Lung (tissue), 12 donors: ENCODE results near the gene FRMD8. TPM values are rescaled to one million over a fixed set of nuclear protein-coding genes. Genes with fewer than 3 reads are reported as not detected.

Experiments used
- ATAC-seq: fragments of 200-7000 bp; cut with Tn5 transposase; one replicate; pipeline ENCODE4 v1.9.1; 2020; ENCODE audit warnings: moderate number of reproducible peaks; ENCODE audit not compliant: insufficient read depth, low FRiP score
- DNase-seq, 3 donors: peaks; one replicate each; pipeline ENCODE4 v3.0.0-alpha.2; 2013 to 2017
- H3K27ac ChIP-seq, 2 donors: one replicate each; pipeline ENCODE4 v1.5.1; 2013; ENCODE audit warnings: mild to moderate bottlenecking in 2 of 2, moderate library complexity in 2 of 2, control low read depth in 1 of 2, inconsistent platforms in 1 of 2, low read depth in 1 of 2, low read length in 1 of 2
- H3K27me3 ChIP-seq, 3 donors: one replicate each; pipeline ENCODE4 v1.5.1; 2013; ENCODE audit warnings: low read length in 2 of 3; ENCODE audit not compliant: control insufficient read depth in 3 of 3, insufficient read depth in 3 of 3
- H3K36me3 ChIP-seq, 4 donors: one replicate each; pipeline ENCODE4 v1.5.1; 2013; ENCODE audit warnings: low read length in 4 of 4, mild to moderate bottlenecking in 1 of 4, moderate library complexity in 1 of 4; ENCODE audit not compliant: control insufficient read depth in 4 of 4, insufficient read depth in 4 of 4
- H3K4me1 ChIP-seq, 5 donors: one replicate each; pipeline ENCODE4 v1.5.1; 2013; ENCODE audit warnings: low read length in 5 of 5, mild to moderate bottlenecking in 2 of 5, moderate library complexity in 1 of 5; ENCODE audit not compliant: control insufficient read depth in 5 of 5, insufficient read depth in 5 of 5
- H3K4me3 ChIP-seq: one replicate; pipeline ENCODE4 v1.5.1; 2013; ENCODE audit warnings: mild to moderate bottlenecking, control low read depth, moderate library complexity
- H3K9ac ChIP-seq, 2 donors: one replicate each; pipeline ENCODE4 v1.5.1; 2013; ENCODE audit warnings: low read length in 2 of 2, control low read depth in 1 of 2; ENCODE audit not compliant: insufficient read depth in 1 of 2
- H3K9me3 ChIP-seq, 4 donors: one replicate each; pipeline ENCODE4 v1.5.1; 2013; ENCODE audit warnings: low read length in 3 of 4, mild to moderate bottlenecking in 1 of 4, moderate library complexity in 1 of 4; ENCODE audit not compliant: control insufficient read depth in 4 of 4, insufficient read depth in 3 of 4
- CTCF ChIP-seq: IDR thresholded peaks from 2 replicates; pipeline ENCODE4 v1.5.1; 2012; ENCODE audit warnings: mild to moderate bottlenecking; ENCODE audit errors: control extremely low read depth, extremely low read depth
- WGBS, 2 donors: extraction: QIAGEN DNeasy Blood & Tissue Kit; methylation state at CpG; one replicate each; pipeline ENCODE4 v1.1.7; 2013; 5-methylcytosine and 5-hydroxymethylcytosine counted together
- polyA plus RNA-seq, 2 donors: library from polyadenylated mRNA; stranded (reverse); fragments of 200-250 nt; gene quantifications; one replicate each; pipeline ENCODE4 v1.2.1, GENCODE V29; 2013
- total RNA-seq, 2 donors: library from RNA; depleted of rRNA in 1 of 2; stranded (reverse); fragments of >200 nt in 1 of 2; gene quantifications; one replicate each; pipeline ENCODE4 v1.2.1, GENCODE V29; 2014 to 2021
- donor health status: control.
- donor health status: control.
- donor health status: Bipolar disorder and iron deficiency.
- donor health status: healthy.
- donor health status: DM: yes; HTN: yes; CAD: no.

The FRMD8 gene
- total and polyA plus RNA-seq, 4 donors = 15.8 to 39.9 (median 22.1) TPM

GRCh38 chr11:65382804-65383368, 3.6 kb upstream of the FRMD8 start:
- Histone ChIP-seq H3K4me3 (no peak overlapping the region), H3K9me3 (no peaks in the 10 kb centered on the region), H3K27ac (peak overlapping the region; percentile 96 to 97), H3K27me3 (no peaks in the 10 kb centered on the region), H3K4me1 (peaks cover 0 to 29% (median 13%) of the 10 kb centered on the region in 5 donors), H3K36me3 (no peaks in the 10 kb centered on the region), H3K9ac (peak overlapping the region; percentile 2 to 51)
- ATAC-seq (no peak), DNase-seq (no peak)
- no peak for TF ChIP-seq CTCF
- WGBS, 2 donors = 14 to 15% methylated on average over 12 of the region's 12 CpGs

- no peak for TF ChIP-seq CTCF
- peaks cover 0 to 29% (median 14%) of the 10 kb centered on the region in 5 donors for H3K4me1 ChIP-seq
- DNase-seq (no peak), ATAC-seq (no peak)
- H3K9me3 ChIP-seq = no peaks in the 10 kb centered on the region
- H3K4me3 ChIP-seq = no peak overlapping the region
- H3K27ac ChIP-seq = peak overlapping the region; percentile 96 to 97
- H3K36me3 ChIP-seq = peaks cover 0 to 2% (median 0%) of the 10 kb centered on the region in 4 donors
- WGBS, 2 donors = 84 to 89% methylated on average over 6 of the region's 6 CpGs
- H3K27me3 ChIP-seq = no peaks in the 10 kb centered on the region
- no peak overlapping the region for H3K9ac ChIP-seq
Observed at GRCh38 chr11:65383778-65384177, 2.7 kb upstream of the FRMD8 start.

- Histone ChIP-seq H3K27me3 (no peaks in the 10 kb centered on the region), H3K4me1 (peaks cover 0 to 30% (median 21%) of the 10 kb centered on the region in 5 donors), H3K27ac (peak overlapping the region; percentile 41 to 97), H3K4me3 (no peak overlapping the region), H3K9ac (no peak overlapping the region), H3K9me3 (no peaks in the 10 kb centered on the region), H3K36me3 (peaks cover 0 to 6% (median 0%) of the 10 kb centered on the region in 4 donors)
- 64 to 68% methylated on average over 8 of the region's 8 CpGs for WGBS, 2 donors
- no peak for ATAC-seq
- no peak for TF ChIP-seq CTCF
- DNase-seq = no peak
Observed at GRCh38 chr11:65384301-65384889, 2.0 kb upstream of the FRMD8 start.

- ATAC-seq (no peak), DNase-seq (no peak)
- Histone ChIP-seq H3K9ac (no peak overlapping the region), H3K27me3 (no peaks in the 10 kb centered on the region), H3K36me3 (peaks cover 0 to 28% (median 0%) of the 10 kb centered on the region in 4 donors), H3K9me3 (no peaks in the 10 kb centered on the region), H3K4me3 (no peak overlapping the region), H3K4me1 (peaks cover 0 to 31% (median 26%) of the 10 kb centered on the region in 5 donors), H3K27ac (no peak overlapping the region)
- 93 to 97% methylated on average over 4 of the region's 4 CpGs for WGBS, 2 donors
- TF ChIP-seq CTCF = no peak
Observed at GRCh38 chr11:65388731-65389130, 2.3 kb downstream of the FRMD8 start.
